OCI-LY7 (cell line): Measurements from ENCODE around the gene GNAO1. TPM values are rescaled to one million over a fixed set of nuclear protein-coding genes. Genes with fewer than 3 reads are reported as not detected.

ENCODE experiments used
- BruUV-seq: library from RNA; stranded (reverse); fragments of 400-500 nt; replicated peaks from 2 replicates; lab custom pipeline; 2021; lab: Mats Ljungman, UMichigan
- CTCF ChIA-PET: fragments of 300-600 bp; sonication (Branson Sonifier 250); formaldehyde crosslinking; loops from one replicate; lab custom pipeline; 2022; ENCODE audit warnings: antibody characterized with exemption; ENCODE audit not compliant: unreplicated experiment; lab: Charles Lee
- POLR2A ChIA-PET: fragments of 300-600 bp; sonication (Branson Sonifier 250); formaldehyde crosslinking; loops from one replicate; lab custom pipeline; 2022; ENCODE audit warnings: antibody characterized with exemption; lab: Charles Lee
- DNase-seq: peaks from one replicate; pipeline ENCODE4 v3.0.0-alpha.2; 2015; ENCODE audit warnings: low spot score
- H2AFZ ChIP-seq: fragments of 200-600 bp; sonication (generic), shearing (Covaris generic); 2 replicates; pipeline ENCODE4 v1.6.1; 2014; ENCODE audit warnings: mild to moderate bottlenecking, antibody characterized with exemption, low read length, moderate library complexity
- H3K27ac ChIP-seq: fragments of 200-600 bp; sonication (generic); 2 replicates; pipeline ENCODE4 v1.5.1; 2014; ENCODE audit warnings: mixed run types, low read depth, mild to moderate bottlenecking, moderate library complexity, low read length, inconsistent platforms; ENCODE audit not compliant: poor library complexity, severe bottlenecking
- H3K36me3 ChIP-seq: fragments of 200-600 bp; sonication (generic); 2 replicates; pipeline ENCODE4 v1.6.1; 2014; ENCODE audit warnings: mild to moderate bottlenecking, antibody characterized with exemption, low read length, moderate library complexity, mixed read lengths; ENCODE audit not compliant: insufficient read depth
- H3K4me1 ChIP-seq: fragments of 200-600 bp; sonication (generic); 2 replicates; pipeline ENCODE4 v1.5.1; 2014; ENCODE audit warnings: mild to moderate bottlenecking, low read length; ENCODE audit not compliant: insufficient read depth, poor library complexity, severe bottlenecking
- H3K4me2 ChIP-seq: fragments of 200-600 bp; sonication (generic); 2 replicates; pipeline ENCODE4 v1.6.1; 2014; ENCODE audit warnings: mild to moderate bottlenecking, low read length
- H3K4me3 ChIP-seq: fragments of 200-600 bp; sonication (generic); 2 replicates; pipeline ENCODE4 v1.5.1; 2014; ENCODE audit warnings: mild to moderate bottlenecking, low read depth, low read length; ENCODE audit not compliant: poor library complexity, severe bottlenecking
- H3K79me2 ChIP-seq: fragments of 200-600 bp; sonication (generic); 2 replicates; pipeline ENCODE4 v1.6.1; 2016; ENCODE audit warnings: low read depth, mild to moderate bottlenecking, low read length, moderate library complexity, mixed read lengths; ENCODE audit not compliant: insufficient read depth
- H3K9me2 ChIP-seq: fragments of 200-600 bp; sonication (generic); 2 replicates; pipeline ENCODE4 v1.6.1; 2016; ENCODE audit warnings: mild to moderate bottlenecking, low read length, mixed read lengths; ENCODE audit not compliant: insufficient read depth
- H3K9me3 ChIP-seq: fragments of 200-600 bp; sonication (generic); 2 replicates; pipeline ENCODE4 v1.6.1; 2014; ENCODE audit warnings: mild to moderate bottlenecking, mixed run types, low read length, mixed read lengths
- H4K20me1 ChIP-seq: fragments of 200-600 bp; sonication (generic); 2 replicates; pipeline ENCODE4 v1.6.1; 2014; ENCODE audit warnings: mild to moderate bottlenecking, antibody characterized with exemption, low read length, moderate library complexity, mixed read lengths; ENCODE audit not compliant: insufficient read depth
- CTCF ChIP-seq: fragments of 200-600 bp; sonication (generic); conservative IDR thresholded peaks from 2 replicates; pipeline ENCODE4 v1.5.1; 2014; ENCODE audit warnings: mild to moderate bottlenecking, antibody characterized with exemption, low read length, moderate library complexity, mixed read lengths
- EZH2phosphoT487 ChIP-seq: fragments of 200-600 bp; sonication (generic); IDR thresholded peaks from 2 replicates; pipeline ENCODE4 v1.6.1; 2018; ENCODE audit warnings: low read depth, borderline replicate concordance, mild to moderate bottlenecking, mixed run types, antibody characterized with exemption, low read length, moderate library complexity, mixed read lengths
- intact Hi-C: fragments of 100-400 bp; cut with micrococcal nuclease; formaldehyde crosslinking; loops from one replicate; pipeline ENCODE4 v1.10.0; 2022; ENCODE audit not compliant: unreplicated experiment
- total RNA-seq, 2 experiments: library from RNA; depleted of rRNA in 1 of 2; stranded (reverse); fragments of >200 nt in 1 of 2; shearing (Covaris generic) in 1 of 2; gene quantifications; 2 replicates each; pipeline ENCODE4 v1.2.3, GENCODE V29; 2014 to 2022

Gene GNAO1
- total RNA-seq, 2 experiments from 2014 or later: not detected

- POLR2A ChIA-PET: interaction anchor here (0.6 to 0.7 kb wide), 2 partner anchors 37 to 151 kb away, joined by 3 read pairs; no protein-coding TSS in a partner anchor
- no peaks in the 10 kb centered on the region for H3K79me2 ChIP-seq
- no peaks in the 10 kb centered on the region for H4K20me1 ChIP-seq
- intact Hi-C loops: no loop called here
- no peak overlapping the region for H2AFZ ChIP-seq
- no peak overlapping the region for H3K4me3 ChIP-seq
- no peaks in the 10 kb centered on the region for H3K9me2 ChIP-seq
- CTCF ChIA-PET: no interaction called here
- DNase-seq: no peak
- no peaks in the 10 kb centered on the region for H3K9me3 ChIP-seq
- H3K27ac ChIP-seq: no peak overlapping the region
- H3K4me2 ChIP-seq: no peak overlapping the region
- TF ChIP-seq EZH2phosphoT487 (no peak), CTCF (no peak)
- BruUV-seq: no TSS peak
- no peaks in the 10 kb centered on the region for H3K4me1 ChIP-seq
- H3K36me3 ChIP-seq: no peaks in the 10 kb centered on the region
Observed at GRCh38 chr16:56206951-56207350, 15.7 kb downstream of the GNAO1 start.

- no peak overlapping the region for H3K27ac ChIP-seq
- no peak overlapping the region for H3K4me2 ChIP-seq
- POLR2A ChIA-PET: no interaction called here
- H3K79me2 ChIP-seq: no peaks in the 10 kb centered on the region
- intact Hi-C loops: no loop called here
- no peaks in the 10 kb centered on the region for H3K4me1 ChIP-seq
- DNase-seq: no peak
- CTCF ChIA-PET: no interaction called here
- no peaks in the 10 kb centered on the region for H3K36me3 ChIP-seq
- BruUV-seq: no TSS peak
- no peaks in the 10 kb centered on the region for H4K20me1 ChIP-seq
- no peak for TF ChIP-seq EZH2phosphoT487
- no peak for TF ChIP-seq CTCF
- no peak overlapping the region for H3K4me3 ChIP-seq
- H2AFZ ChIP-seq: no peak overlapping the region
- no peaks in the 10 kb centered on the region for H3K9me3 ChIP-seq
- no peaks in the 10 kb centered on the region for H3K9me2 ChIP-seq
Observed at GRCh38 chr16:56207421-56207820, 16.1 kb downstream of the GNAO1 start.

- Histone ChIP-seq H3K27ac (no peak overlapping the region), H3K4me1 (no peaks in the 10 kb centered on the region), H2AFZ (no peak overlapping the region), H3K9me2 (no peaks in the 10 kb centered on the region), H3K79me2 (no peaks in the 10 kb centered on the region), H3K36me3 (no peaks in the 10 kb centered on the region), H3K9me3 (no peaks in the 10 kb centered on the region), H3K4me3 (no peak overlapping the region), H3K4me2 (no peak overlapping the region), H4K20me1 (no peaks in the 10 kb centered on the region)
- intact Hi-C loops: no loop called here
- TF ChIP-seq CTCF (no peak), EZH2phosphoT487 (no peak)
- POLR2A ChIA-PET: interaction anchor here (0.6 kb wide), 1 partner anchor 19 kb away, joined by 4 read pairs; no protein-coding TSS in a partner anchor
- DNase-seq: no peak
- CTCF ChIA-PET: no interaction called here
- no TSS peak for BruUV-seq
Observed at GRCh38 chr16:56211435-56211981, 20.2 kb downstream of the GNAO1 start.
